ENCODE data around the gene IL12RB2.
A peak's percentile ranks its signal among the peaks of the same experiment; 100 is the strongest.

Gene IL12RB2

GRCh38 chr1:67313934-67314671 lies 6.4 kb downstream of the IL12RB2 start:
- DNase-seq (ENCODE audit: low read depth, low spot score): no peak

- DNase-seq (ENCODE audit: low read depth, low spot score): no peak
These were observed 7.0 kb downstream of the IL12RB2 start for GRCh38 chr1:67314696-67315095.

- DNase-seq (ENCODE audit: low read depth, low spot score): no peak
These were observed 8.7 kb downstream of the IL12RB2 start for GRCh38 chr1:67316180-67316902.

- DNase-seq (ENCODE audit: low read depth, low spot score): no peak
These were observed 9.2 kb downstream of the IL12RB2 start for GRCh38 chr1:67316918-67317317.

GRCh38 chr1:67317803-67318202 lies 10.1 kb downstream of the IL12RB2 start:
- no peak for DNase-seq (ENCODE audit: low read depth, low spot score)

GRCh38 chr1:67322442-67322841 lies 14.8 kb downstream of the IL12RB2 start:
- no peak for DNase-seq (ENCODE audit: low read depth, low spot score)

- DNase-seq (ENCODE audit: low read depth, low spot score): no peak
These were observed 15.4 kb downstream of the IL12RB2 start for GRCh38 chr1:67323087-67323486.

- DNase-seq (ENCODE audit: low read depth, low spot score): no peak
These were observed 16.4 kb downstream of the IL12RB2 start for GRCh38 chr1:67324068-67324467.

GRCh38 chr1:67327864-67328466 lies 20.3 kb downstream of the IL12RB2 start:
- DNase-seq (ENCODE audit: low read depth, low spot score): no peak

- no peak for DNase-seq (ENCODE audit: low read depth, low spot score)
These were observed 25.2 kb downstream of the IL12RB2 start for GRCh38 chr1:67332653-67333529.

GRCh38 chr1:67333603-67334002 lies 25.9 kb downstream of the IL12RB2 start:
- no peak for DNase-seq (ENCODE audit: low read depth, low spot score)

GRCh38 chr1:67335411-67335810 lies 27.7 kb downstream of the IL12RB2 start:
- DNase-seq (ENCODE audit: low read depth, low spot score): no peak

GRCh38 chr1:67336157-67336556 lies 28.5 kb downstream of the IL12RB2 start:
- DNase-seq (ENCODE audit: low read depth, low spot score): no peak

- no peak for DNase-seq (ENCODE audit: low read depth, low spot score)
These were observed 29.1 kb downstream of the IL12RB2 start for GRCh38 chr1:67336783-67337182.

- DNase-seq (ENCODE audit: low read depth, low spot score): no peak
These were observed 31.0 kb downstream of the IL12RB2 start for GRCh38 chr1:67338642-67339041.

GRCh38 chr1:67339623-67340343 lies 32.1 kb downstream of the IL12RB2 start:
- DNase-seq (ENCODE audit: low read depth, low spot score): no peak

- peak; percentile 72 for DNase-seq (ENCODE audit: low read depth, low spot score)
These were observed 34.6 kb downstream of the IL12RB2 start for GRCh38 chr1:67342076-67342890.

- no peak for DNase-seq (ENCODE audit: low read depth, low spot score)
These were observed 37.9 kb downstream of the IL12RB2 start for GRCh38 chr1:67345556-67345955.

- DNase-seq (ENCODE audit: low read depth, low spot score): no peak
These were observed 39.3 kb downstream of the IL12RB2 start for GRCh38 chr1:67346982-67347381.

Measured in iPS DF 19.7 (cell line).